NCI-H82 (cell line): Measurements from ENCODE around the gene CAB39.

Experiments used
- DNase-seq: peaks from one replicate; lab custom pipeline; 2025; lab: John Stamatoyannopoulos, UW

The CAB39 gene

DNA sequence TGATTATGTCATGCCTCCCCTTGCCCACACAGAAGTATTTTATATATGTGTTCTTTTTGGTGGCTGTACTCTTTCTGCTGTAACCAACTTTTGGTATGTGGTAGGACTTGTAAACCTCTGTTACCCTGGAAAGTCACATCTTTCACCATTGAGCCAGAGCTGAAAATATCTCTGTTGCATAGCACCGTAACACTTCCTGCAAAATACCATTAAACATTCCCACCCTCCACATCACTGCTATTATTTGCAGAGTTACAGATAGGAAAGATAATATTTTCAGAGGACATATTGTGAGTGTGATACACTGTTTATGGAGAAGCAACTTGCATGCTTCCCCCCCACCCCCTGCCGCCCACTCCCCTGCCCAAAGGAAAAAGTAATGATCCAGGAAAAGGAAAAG, 44.8 kb downstream of the CAB39 start:
- DNase-seq: no peak

- DNase-seq: no peak
Observed at GRCh38 chr2:230758566-230759480, 46.2 kb downstream of the CAB39 start.

DNA sequence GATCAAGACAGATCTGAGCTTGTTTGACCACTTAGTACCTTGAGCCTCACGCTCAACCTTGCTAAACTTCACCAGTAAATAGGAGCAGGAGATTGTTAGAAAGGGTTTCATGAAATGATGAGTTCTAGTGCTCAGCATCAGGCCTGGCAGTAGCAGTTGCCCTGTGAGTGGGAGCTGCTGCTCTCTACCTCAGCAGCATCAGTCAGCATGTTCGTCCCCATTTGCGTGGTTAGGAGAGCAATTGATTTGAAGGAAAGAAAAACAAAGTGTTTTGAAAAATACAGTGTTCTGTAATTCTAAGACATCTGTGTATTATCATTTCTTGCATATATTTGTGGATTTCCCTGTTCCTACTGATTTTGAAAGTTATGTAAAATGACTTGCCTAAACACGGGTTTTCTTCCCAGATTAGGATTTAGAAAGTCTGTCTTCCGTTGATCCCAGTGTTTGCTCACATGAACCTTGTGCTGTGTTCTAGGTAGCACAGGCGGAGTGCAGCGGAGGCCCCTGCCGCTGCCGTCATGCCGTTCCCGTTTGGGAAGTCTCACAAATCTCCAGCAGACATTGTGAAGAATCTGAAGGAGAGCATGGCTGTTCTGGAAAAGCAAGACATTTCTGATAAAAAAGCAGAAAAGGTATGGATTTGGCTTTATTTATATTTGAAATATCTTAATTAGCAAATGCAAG, 47.0 kb downstream of the CAB39 start:
- no peak for DNase-seq

GRCh38 chr2:230761704-230762103, 49.1 kb downstream of the CAB39 start:
- DNase-seq: no peak

GRCh38 chr2:230762317-230762896, 49.8 kb downstream of the CAB39 start:
- peak; percentile 61 for DNase-seq

- DNase-seq: peak; percentile 11
Observed at GRCh38 chr2:230764346-230764745, 51.7 kb downstream of the CAB39 start.

GRCh38 chr2:230765611-230766300, 53.1 kb downstream of the CAB39 start:
- no peak for DNase-seq

- DNase-seq: no peak
Observed at GRCh38 chr2:230767862-230768388, 55.3 kb downstream of the CAB39 start.

- DNase-seq: no peak
Observed at GRCh38 chr2:230770804-230771203, 58.2 kb downstream of the CAB39 start.

GRCh38 chr2:230772156-230772555, 59.5 kb downstream of the CAB39 start:
- no peak for DNase-seq

DNA sequence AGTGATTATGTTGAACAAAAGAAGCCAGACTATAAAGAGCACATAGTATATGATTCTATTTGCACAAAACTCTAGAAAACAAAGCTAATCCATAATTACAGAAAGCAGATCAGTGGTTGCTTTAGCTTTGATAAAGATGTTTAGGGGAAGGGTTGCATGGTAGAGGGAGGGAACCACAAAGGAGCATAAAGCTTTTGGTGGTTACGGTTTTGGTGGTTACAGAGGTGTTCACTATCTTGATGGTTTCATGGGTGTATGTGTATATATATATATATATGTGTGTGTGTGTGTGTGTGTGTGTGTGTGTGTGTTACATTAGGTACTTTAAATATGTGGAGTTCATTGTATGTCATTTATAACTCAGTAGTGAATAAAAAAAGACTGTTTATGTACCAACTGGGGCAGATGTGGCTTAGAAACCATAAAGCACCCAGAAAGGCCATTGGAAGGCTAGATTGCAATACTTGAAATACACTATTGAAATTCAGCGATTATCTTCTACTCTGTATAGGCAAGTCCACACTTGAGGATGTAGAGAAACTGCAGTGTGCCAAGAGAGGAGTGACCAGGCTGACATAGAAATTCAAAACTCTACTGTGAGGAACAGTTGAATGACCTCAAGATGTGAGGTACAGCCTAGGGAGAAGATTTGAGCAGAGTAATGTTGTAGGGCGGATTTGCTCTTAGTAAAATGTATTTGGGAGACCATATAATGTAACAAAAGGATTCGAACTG, 60.6 kb downstream of the CAB39 start:
- no peak for DNase-seq

DNA sequence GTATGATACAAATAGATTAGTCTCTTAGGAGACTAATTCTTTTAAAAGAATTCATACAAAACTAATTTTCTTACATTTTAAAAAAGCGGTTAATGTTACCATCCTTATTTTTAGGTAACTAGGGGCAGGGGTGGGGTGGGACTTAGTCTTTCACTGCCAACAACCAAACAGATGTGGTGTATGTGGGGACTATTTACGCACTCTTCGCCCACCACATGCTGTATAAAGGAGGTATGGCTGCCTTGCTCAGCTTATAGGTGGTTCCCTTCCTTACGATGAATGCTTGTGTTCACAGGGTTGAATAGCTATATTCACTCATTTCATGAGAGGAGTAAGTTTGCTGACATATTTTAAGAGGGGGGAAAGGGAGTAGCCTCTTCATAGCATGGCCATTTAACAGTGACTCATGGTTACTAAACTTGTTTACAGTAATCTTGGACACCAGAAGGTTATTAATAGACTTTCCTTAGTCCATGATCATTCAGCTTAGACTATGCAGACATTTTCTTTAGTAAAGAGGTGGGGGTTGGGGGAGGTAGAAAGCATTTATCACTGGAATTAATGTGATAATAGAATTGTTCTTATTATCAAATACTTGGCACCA, 61.8 kb downstream of the CAB39 start:
- peak; percentile 27 for DNase-seq

GRCh38 chr2:230775737-230776136, 63.1 kb downstream of the CAB39 start:
- DNase-seq: no peak

GRCh38 chr2:230777721-230778120, 65.1 kb downstream of the CAB39 start:
- DNase-seq: no peak

GRCh38 chr2:230778350-230779063, 65.9 kb downstream of the CAB39 start:
- no peak for DNase-seq

GRCh38 chr2:230779126-230779525, 66.5 kb downstream of the CAB39 start:
- DNase-seq: no peak

GRCh38 chr2:230779607-230780006, 67.0 kb downstream of the CAB39 start:
- no peak for DNase-seq

GRCh38 chr2:230781130-230781797, 68.6 kb downstream of the CAB39 start:
- no peak for DNase-seq

- no peak for DNase-seq
Observed at GRCh38 chr2:230783101-230783500, 70.5 kb downstream of the CAB39 start.

DNA sequence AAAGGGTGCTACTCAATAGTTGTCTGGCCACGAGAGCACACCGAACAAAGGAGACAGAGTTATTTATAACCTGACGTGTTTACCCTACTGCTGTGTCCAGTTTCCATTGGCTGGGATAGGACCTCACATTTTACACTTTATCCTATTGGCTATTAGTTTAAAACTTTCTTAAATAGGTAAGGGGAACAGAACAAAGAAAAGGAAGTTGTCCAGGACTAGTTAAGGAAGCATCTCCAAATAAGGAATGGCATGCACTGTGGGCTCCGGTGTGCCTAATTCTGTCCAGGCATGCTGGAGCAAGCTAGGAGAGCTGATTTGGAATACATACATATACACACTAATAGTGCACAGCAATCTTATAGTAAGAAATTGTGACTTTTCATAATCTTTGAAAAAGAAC, 72.2 kb downstream of the CAB39 start:
- DNase-seq: no peak
